C4-2B (cell line): Measurements from ENCODE around the gene SIMC1.
"Not testable (repeated sequence)": the region's sequence is repeated elsewhere in the genome, so short reads cannot be mapped to it uniquely, and the experiment has no call there.

ENCODE experiments used
- ZFX ChIP-seq: fragments of 450-650 bp; IDR thresholded peaks from 2 replicates; pipeline ENCODE4 v1.6.1; 2017
- TF ChIP-seq, protein P1 (sequence below): fragments of 450-650 bp; conservative IDR thresholded peaks from 2 replicates; pipeline ENCODE4 v1.5.1; 2017; ENCODE audit warnings: mild to moderate bottlenecking

DNA sequence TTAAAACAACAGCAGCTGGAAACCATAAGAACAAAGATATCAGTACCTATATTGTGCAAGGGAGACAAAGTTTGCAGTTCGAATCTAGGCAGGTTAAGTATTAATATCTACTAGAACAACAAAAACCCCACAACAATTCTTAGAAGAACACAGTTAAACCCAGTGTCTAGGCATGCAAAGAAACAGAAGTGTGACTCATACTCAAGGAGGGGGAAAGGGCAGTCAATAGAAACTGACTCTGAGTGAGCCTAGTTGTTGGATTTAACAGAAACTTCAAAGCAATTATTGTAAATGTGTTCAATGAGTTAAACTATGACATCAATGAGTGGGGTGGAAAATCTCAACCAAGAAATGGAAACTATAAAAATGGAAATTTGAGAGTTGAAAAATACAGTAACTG lies 28.2 kb downstream of the SIMC1 start:
- TF ChIP-seq, protein P1, sequence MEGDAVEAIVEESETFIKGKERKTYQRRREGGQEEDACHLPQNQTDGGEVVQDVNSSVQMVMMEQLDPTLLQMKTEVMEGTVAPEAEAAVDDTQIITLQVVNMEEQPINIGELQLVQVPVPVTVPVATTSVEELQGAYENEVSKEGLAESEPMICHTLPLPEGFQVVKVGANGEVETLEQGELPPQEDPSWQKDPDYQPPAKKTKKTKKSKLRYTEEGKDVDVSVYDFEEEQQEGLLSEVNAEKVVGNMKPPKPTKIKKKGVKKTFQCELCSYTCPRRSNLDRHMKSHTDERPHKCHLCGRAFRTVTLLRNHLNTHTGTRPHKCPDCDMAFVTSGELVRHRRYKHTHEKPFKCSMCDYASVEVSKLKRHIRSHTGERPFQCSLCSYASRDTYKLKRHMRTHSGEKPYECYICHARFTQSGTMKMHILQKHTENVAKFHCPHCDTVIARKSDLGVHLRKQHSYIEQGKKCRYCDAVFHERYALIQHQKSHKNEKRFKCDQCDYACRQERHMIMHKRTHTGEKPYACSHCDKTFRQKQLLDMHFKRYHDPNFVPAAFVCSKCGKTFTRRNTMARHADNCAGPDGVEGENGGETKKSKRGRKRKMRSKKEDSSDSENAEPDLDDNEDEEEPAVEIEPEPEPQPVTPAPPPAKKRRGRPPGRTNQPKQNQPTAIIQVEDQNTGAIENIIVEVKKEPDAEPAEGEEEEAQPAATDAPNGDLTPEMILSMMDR, result not testable (repeated sequence)
- TF ChIP-seq ZFX, result not testable (repeated sequence)
